Endodermal cell (in vitro differentiated cells): Measurements from ENCODE around the gene TLR1. TPM values are rescaled to one million over a fixed set of nuclear protein-coding genes. Genes with fewer than 3 reads are reported as not detected.

ENCODE experiments used
- DNase-seq: peaks from one replicate; pipeline ENCODE4 v3.0.0-alpha.2; 2017
- H3K27ac ChIP-seq: 2 replicates; pipeline ENCODE4 v1.5.1; 2013; ENCODE audit warnings: mild to moderate bottlenecking, low read depth, low read length, moderate library complexity
- H3K27me3 ChIP-seq: 2 replicates; pipeline ENCODE4 v1.6.1; 2013; ENCODE audit warnings: mild to moderate bottlenecking, low read length, moderate library complexity; ENCODE audit not compliant: insufficient read depth, control insufficient read depth, poor library complexity, severe bottlenecking
- H3K36me3 ChIP-seq: 2 replicates; pipeline ENCODE4 v1.7.0; 2013; ENCODE audit warnings: mild to moderate bottlenecking, low read length, moderate library complexity; ENCODE audit not compliant: control insufficient read depth, insufficient read depth
- H3K4me1 ChIP-seq: one replicate; pipeline ENCODE4 v1.7.0; 2013; ENCODE audit warnings: low read length; ENCODE audit not compliant: control insufficient read depth, insufficient read depth
- H3K4me3 ChIP-seq: 2 replicates; pipeline ENCODE4 v1.5.1; 2013; ENCODE audit warnings: mild to moderate bottlenecking, low read length, moderate library complexity
- H3K9ac ChIP-seq: 2 replicates; pipeline ENCODE4 v1.6.1; 2013; ENCODE audit warnings: mild to moderate bottlenecking, low read length, moderate library complexity; ENCODE audit not compliant: poor library complexity, severe bottlenecking; ENCODE audit errors: extremely low read depth
- H3K9me3 ChIP-seq: 2 replicates; pipeline ENCODE4 v1.6.1; 2013; ENCODE audit warnings: mild to moderate bottlenecking, low read length, moderate library complexity; ENCODE audit not compliant: control insufficient read depth
- H3K27ac Mint-ChIP-seq: 2 replicates; pipeline ENCODE4 v1.8.0; 2020; ENCODE audit warnings: mixed read lengths
- H3K27me3 Mint-ChIP-seq: 2 replicates; pipeline ENCODE4 v1.8.0; 2021; ENCODE audit warnings: mild to moderate bottlenecking, mixed read lengths; ENCODE audit not compliant: insufficient read depth
- H3K36me3 Mint-ChIP-seq: 2 replicates; pipeline ENCODE4 v1.8.0; 2020; ENCODE audit warnings: low read depth, mixed read lengths
- H3K4me1 Mint-ChIP-seq: 2 replicates; pipeline ENCODE4 v1.8.0; 2020; ENCODE audit warnings: mixed read lengths
- H3K4me3 Mint-ChIP-seq: 2 replicates; pipeline ENCODE4 v1.8.0; 2020; ENCODE audit warnings: mild to moderate bottlenecking, moderate library complexity, mixed read lengths
- H3K9me3 Mint-ChIP-seq: 2 replicates; pipeline ENCODE4 v1.8.0; 2020; ENCODE audit warnings: mild to moderate bottlenecking, mixed read lengths
- CTCF ChIP-seq: fragments of 200-600 bp; sonication (generic); conservative IDR thresholded peaks from 2 replicates; pipeline ENCODE4 v1.5.0; 2021; ENCODE audit warnings: antibody characterized with exemption, mild to moderate bottlenecking
- WGBS, 2 experiments: methylation state at CpG; one replicate each; pipeline versions ENCODE4 v1.1.5 to v1.1.7; 2013; ENCODE audit warnings: missing lambda C conversion rate in 2 of 2, mixed read lengths in 1 of 2; ENCODE audit not compliant: insufficient coverage in 1 of 2, insufficient read length in 1 of 2; 5-methylcytosine and 5-hydroxymethylcytosine counted together
- total RNA-seq, 2 donors: library from RNA; stranded (reverse); fragmentation: NEBNext Ultra II Directional in 1 of 2; extraction: Animal tissue kit (Norgen Biotek cat#: 25700) in 1 of 2; gene quantifications; 2 replicates in 1 of 2; 3 replicates in 1 of 2; pipeline ENCODE4 v1.2.1, GENCODE V29; 2021

TLR1 gene
- total RNA-seq, 2 donors from 2014 or later: 0.09 TPM; not detected in 1

GRCh38 chr4:38829237-38829636 is 24.6 kb upstream of the TLR1 start:
- H3K4me1 Mint-ChIP-seq: no peaks in the 10 kb centered on the region
- DNase-seq: no peak
- Histone ChIP-seq H3K36me3 (no peaks in the 10 kb centered on the region), H3K4me1 (no peaks in the 10 kb centered on the region), H3K9me3 (no peaks in the 10 kb centered on the region), H3K4me3 (no peak overlapping the region), H3K9ac (no peak overlapping the region), H3K27ac (no peak overlapping the region), H3K27me3 (no peaks in the 10 kb centered on the region)
- no peak overlapping the region for H3K4me3 Mint-ChIP-seq
- peaks cover 3% of the 10 kb centered on the region for H3K9me3 Mint-ChIP-seq
- H3K27me3 Mint-ChIP-seq: peaks cover 2% of the 10 kb centered on the region
- no peak overlapping the region for H3K27ac Mint-ChIP-seq
- H3K36me3 Mint-ChIP-seq: no peaks in the 10 kb centered on the region
- 94 to 100% methylated on average over 2 to 5 of the region's 5 CpGs for WGBS, 2 experiments
- TF ChIP-seq CTCF: no peak

DNA sequence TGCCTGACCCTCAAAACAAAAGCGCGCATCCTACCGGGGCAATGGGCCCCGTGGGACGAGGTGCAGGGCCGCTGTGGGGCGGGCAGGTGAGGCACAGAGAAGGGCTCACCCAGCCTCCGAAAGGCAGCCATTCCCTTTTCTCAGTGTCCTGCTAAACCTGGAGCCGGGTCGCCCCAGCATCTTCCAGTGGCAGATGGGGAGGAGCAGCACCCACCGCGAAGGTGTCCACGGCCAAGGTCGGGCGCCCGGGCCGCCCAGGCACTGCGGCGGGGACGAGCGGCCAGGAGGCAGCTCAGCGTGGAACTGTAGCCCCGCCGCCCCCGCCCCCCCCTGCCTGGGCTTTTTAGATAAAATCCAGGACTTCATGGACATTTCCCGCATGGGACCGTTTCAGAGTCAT is 19.2 kb upstream of the TLR1 start:
- H3K27me3 Mint-ChIP-seq: peaks cover 6% of the 10 kb centered on the region
- no peak overlapping the region for H3K9ac ChIP-seq
- H3K4me1 ChIP-seq: no peaks in the 10 kb centered on the region
- no peak for TF ChIP-seq CTCF
- no peak for DNase-seq
- H3K9me3 Mint-ChIP-seq: peaks cover 13% of the 10 kb centered on the region
- H3K4me3 ChIP-seq: no peak overlapping the region
- peaks cover 6% of the 10 kb centered on the region for H3K9me3 ChIP-seq
- H3K27ac Mint-ChIP-seq: no peak overlapping the region
- H3K36me3 Mint-ChIP-seq: no peaks in the 10 kb centered on the region
- H3K36me3 ChIP-seq: no peaks in the 10 kb centered on the region
- 91 to 97% methylated on average over 10 to 27 of the region's 27 CpGs for WGBS, 2 experiments
- H3K4me3 Mint-ChIP-seq: no peak overlapping the region
- no peak overlapping the region for H3K27ac ChIP-seq
- H3K4me1 Mint-ChIP-seq: no peaks in the 10 kb centered on the region
- no peaks in the 10 kb centered on the region for H3K27me3 ChIP-seq

- H3K27ac Mint-ChIP-seq: no peak overlapping the region
- Histone ChIP-seq H3K4me1 (no peaks in the 10 kb centered on the region), H3K27me3 (no peaks in the 10 kb centered on the region), H3K36me3 (no peaks in the 10 kb centered on the region), H3K9me3 (peaks cover 6% of the 10 kb centered on the region), H3K9ac (no peak overlapping the region), H3K27ac (no peak overlapping the region), H3K4me3 (no peak overlapping the region)
- DNase-seq: no peak
- no peak overlapping the region for H3K4me3 Mint-ChIP-seq
- no peak for TF ChIP-seq CTCF
- no peaks in the 10 kb centered on the region for H3K4me1 Mint-ChIP-seq
- 85 to 87% methylated on average over 4 to 5 of the region's 5 CpGs for WGBS, 2 experiments
- peaks cover 13% of the 10 kb centered on the region for H3K9me3 Mint-ChIP-seq
- H3K27me3 Mint-ChIP-seq: peaks cover 6% of the 10 kb centered on the region
- H3K36me3 Mint-ChIP-seq: no peaks in the 10 kb centered on the region
These were observed 18.2 kb upstream of the TLR1 start for GRCh38 chr4:38822748-38823303.
